Neural cell (in vitro differentiated cells): ENCODE data around the gene SCTR.

Source experiments
- CTCF ChIP-seq: fragments of 450-650 bp; IDR thresholded peaks from 2 replicates; pipeline ENCODE4 v1.5.1; 2014; ENCODE audit warnings: antibody characterized with exemption, mild to moderate bottlenecking, moderate library complexity; ENCODE audit not compliant: poor library complexity, severe bottlenecking
- EZH2 ChIP-seq: fragments of 200-600, 300-800 bp; shearing (Covaris generic), sonication (generic); IDR thresholded peaks from 2 replicates; pipeline ENCODE4 v1.6.1; 2014; ENCODE audit warnings: antibody characterized with exemption, low read length, borderline replicate concordance, mild to moderate bottlenecking; ENCODE audit not compliant: insufficient read depth, poor library complexity, severe bottlenecking

DNA sequence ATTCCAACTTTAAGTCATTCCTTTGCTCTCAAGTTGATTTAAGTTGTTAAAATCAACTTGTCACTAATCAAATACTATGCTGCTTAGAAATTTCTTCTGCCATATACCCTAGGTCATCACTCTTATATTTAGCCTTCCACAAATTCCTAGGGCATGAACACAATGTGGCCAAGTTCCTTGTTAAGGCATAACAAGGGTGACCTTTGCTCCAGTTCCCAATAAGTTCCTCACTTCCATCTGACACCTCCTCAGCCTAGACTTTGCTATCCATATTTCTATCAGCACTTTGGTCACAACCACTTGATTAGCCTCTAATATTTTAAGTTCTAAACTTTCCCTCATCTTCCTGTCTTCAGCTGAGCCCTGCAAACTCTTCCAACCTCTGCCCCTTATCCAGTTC lies 102.5 kb downstream of the SCTR start:
- no peak for TF ChIP-seq EZH2
- no peak for TF ChIP-seq CTCF
